T-helper 9 cell (primary cell): ENCODE data around the gene CYSTM1.

Source experiments
- DNase-seq: peaks from one replicate; pipeline ENCODE4 v3.0.0-alpha.2; 2020

CYSTM1 gene

DNA sequence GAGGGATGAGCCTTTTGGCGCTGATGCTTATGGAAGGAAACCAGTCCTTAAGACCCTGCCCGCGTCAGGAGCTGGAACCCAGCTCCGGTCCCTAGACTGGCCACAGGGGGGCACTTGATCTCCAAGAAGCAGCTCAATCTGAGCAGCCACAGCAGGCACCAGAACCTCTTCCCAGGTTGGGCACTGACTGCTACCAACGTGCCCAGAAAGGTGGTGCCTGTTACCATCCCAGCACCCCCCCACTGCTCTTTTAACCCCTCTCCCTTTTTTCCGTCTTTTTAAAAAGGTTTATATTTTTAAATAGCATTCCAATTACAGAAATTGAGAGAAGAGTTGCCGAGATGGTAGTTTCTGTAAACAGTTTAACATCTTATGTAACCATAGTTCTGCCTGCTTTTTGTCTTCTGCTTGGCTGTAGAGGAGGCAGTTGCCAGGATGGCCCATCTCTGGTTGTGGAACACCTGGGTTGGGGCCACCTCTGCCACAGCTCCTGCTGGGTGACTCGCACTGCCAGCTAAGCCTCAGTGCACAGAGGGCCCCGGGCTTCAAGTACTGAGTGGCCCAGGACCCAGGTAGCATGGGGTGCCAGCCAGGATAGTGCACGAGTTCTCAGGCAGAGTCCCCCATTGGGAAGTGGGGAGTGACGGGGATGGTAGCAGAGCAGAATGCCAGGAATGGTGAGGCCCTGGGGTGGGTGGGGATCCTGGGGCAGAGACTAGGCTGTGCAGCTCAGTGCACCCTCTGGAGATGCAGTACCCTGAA is 65.1 kb downstream of the CYSTM1 start:
- DNase-seq: peak; percentile 29

DNA sequence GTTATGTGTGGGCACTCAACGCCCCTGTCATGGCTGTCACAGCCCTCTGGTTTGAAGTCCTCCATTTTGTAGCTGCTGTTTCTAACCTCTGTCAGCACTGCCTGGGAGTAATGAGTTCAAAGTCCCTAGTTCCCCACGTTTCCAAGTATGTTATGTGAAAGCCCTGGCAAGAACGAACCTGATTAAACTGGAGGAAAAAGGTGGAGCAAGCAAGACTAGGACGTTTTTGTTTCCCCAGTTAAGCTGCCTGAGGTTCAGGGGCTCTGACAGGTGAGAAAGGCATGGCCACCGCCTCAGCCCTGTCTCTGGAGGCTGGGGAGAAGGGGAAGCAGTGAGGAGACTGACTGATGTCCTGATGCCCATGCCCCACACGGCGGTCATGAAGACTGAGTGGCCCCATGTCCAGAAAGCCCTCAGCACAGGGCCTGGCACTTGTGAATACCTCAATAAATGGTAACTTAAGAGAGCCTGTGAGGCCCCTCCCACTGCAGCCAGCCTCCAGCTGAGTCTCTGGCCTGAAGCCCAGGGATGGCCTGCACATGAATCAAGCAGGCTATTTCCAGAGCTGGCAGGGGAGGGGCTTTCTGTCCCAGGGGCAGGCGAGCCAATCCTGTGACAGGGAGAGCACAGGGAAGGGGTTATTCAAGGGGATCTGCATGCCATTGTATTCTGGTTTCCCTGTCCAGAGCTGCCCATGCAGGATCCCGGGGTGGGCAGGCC is 66.2 kb downstream of the CYSTM1 start:
- DNase-seq: no peak

DNA sequence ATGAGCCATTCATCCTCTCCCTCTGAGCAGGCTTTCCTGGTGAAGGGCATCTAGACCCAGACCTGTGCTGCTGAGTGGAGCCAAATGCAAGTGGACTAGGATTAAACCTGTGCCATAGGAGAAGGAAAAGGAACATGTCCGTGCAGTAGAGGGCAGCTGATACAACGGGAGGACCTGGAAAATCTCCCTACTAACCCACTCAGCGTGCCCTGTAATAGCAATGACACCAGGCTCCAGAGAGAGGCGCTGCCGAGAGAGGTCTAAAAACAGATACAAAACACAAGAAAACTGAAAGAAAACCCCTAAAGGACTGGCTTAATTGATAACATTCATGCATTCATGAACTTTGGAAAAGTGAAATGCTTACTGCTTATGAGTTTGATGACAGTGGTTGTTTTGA is 67.1 kb downstream of the CYSTM1 start:
- DNase-seq: no peak

DNA sequence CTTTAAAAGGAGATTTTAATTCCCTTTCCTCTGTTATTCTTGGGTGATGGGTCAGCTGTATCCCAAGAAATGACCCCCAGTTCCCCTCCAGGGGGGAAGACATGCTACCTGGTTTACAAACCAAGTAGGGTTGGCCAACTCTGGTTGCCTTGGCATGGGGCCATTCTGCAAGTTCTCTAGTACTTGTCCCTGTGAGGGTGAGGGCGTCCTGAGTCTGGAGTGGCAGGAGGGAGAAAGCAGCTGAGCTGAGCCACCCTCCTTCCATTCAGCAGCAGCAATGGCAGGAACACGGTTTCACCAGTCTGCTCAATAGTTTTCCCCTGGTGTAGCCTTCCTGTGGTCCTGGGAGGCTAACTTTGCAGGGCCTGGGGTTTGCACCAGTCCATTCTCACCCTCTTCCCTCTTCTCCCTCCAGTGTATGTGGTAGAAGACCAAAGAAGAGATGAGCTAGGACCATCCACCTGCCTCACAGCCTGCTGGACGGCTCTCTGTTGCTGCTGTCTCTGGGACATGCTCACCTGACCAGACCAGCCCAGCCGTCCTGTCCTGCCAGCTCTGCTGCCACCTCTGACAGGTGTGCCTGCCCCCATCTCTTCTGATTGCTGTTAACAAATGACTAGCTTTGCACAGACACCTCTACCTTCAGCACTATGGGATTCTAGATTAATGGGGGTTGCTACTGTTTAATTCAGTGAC is 68.0 kb downstream of the CYSTM1 start:
- no peak for DNase-seq

DNA sequence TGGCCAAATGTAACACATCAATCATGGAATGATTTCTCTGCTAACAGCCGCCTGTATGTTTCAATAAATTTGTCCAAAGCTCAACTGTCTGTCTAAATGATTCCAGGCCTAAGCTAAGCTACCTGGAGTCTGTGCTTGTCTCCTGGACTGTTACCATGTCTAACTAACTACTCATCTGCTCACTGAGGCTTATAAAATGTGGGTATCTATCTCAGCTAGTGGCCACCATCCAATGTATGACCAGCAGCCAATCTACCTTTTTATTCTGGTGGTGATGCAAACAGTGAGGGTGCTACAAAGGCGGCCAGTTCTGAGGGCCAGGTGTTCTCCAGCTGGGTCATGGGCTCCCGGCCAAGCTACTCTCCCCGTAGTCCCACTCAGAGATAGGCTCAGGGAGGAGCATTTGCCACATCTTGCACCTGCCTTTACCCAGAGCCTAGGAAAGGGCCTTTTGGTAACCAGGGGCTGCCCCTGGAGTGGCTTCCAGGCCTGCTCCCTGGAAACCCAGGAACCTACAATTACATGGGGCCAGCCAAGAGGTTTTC is 68.8 kb downstream of the CYSTM1 start:
- no peak for DNase-seq

DNA sequence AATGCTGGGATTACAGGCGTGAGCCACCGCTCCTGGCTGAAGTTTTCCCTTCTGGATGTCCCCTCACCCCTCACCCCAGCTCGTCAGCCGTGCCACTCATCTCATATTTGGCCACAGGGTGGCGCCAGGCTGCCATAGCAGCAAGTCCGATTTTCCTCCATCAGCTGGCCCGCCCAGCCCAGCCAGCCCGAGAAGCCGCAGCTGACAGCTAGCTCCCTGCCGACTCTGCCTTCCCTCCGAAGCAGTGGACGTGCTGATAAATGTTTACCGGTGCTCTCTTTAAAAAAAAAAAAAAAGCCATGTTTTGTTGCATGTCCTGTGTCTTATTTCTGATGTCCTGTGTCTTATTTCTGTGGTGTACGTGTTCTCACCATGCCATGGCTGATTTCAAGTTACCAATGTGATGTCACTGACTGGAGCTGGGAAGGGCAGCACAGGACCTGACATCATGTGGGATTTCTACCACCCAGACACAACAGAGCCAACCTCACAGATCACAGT is 69.6 kb downstream of the CYSTM1 start:
- peak; percentile 74 for DNase-seq

DNA sequence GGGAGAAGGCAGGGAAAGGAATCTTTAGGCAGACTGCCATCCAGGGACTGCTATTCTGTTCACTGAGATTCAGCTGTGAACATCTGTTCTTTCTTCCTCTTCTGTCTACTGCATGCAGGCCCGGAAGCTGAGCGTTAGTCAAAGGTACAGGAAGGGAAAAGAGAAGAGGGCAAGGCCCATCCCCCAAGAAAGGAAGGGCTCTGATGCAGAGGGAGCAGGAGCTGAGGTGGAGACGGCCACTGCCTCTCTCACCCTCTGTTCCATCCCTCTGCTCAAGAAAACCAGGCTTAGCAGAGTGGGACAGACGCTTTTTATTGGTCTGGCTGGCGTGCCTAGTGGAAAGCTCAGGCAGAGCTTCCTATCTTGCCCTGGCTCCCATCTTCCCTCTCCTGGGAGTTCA is 70.4 kb downstream of the CYSTM1 start:
- no peak for DNase-seq

DNA sequence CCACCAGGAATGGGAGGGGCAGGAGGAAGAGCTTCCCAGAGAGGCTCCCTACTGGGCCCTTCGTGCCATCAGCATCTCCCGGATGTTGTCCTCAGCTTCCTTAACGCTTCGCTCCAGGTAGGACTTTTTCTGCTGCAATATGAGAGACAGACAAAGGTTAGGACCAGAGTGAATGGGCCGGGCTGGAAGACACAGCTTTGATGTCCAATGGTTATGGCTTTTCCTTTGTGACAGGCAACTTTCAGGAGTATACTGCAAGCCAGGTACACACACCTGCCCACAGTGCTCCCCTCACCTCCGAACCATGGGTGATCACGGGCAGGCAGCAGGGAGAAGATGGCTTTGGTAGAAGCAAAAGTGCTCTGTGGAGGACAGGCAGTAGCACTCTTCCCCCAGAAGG is 70.9 kb downstream of the CYSTM1 start:
- DNase-seq: no peak

DNA sequence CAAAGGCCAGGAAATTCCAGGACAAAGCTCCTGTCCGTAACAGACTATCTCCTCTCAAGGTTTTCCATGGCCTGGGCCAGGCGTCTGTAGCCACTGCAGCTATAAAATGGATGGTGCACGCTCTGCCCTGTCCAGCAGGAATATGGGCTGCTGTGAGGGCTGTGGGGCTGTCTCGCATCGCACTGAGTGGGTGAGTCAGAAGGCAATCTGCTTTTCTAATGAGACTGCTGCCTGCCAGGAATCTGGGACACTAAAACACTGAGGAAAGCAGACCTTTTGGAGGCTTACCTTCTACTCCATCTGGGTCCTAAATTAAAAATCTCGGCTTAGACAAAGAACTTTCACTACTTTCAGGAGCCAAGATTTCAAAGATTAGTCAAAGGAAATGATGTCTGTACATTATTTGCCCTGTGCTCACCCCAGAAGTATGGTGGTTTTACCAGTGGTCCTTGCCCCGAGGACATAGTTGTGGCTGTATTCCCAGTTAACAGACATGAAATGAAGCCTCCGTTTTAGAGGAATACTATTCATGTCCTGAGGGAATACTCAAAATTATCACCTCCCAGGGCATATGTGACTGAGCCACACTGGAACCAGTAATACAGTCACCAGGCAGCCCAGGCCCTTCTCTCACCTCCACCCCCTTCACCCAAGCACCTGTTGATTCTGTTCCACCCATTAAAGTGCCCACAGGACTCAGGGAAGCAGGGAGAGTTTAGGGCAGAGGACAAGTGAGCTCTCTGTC is 71.6 kb downstream of the CYSTM1 start:
- DNase-seq: no peak

- no peak for DNase-seq
These were observed 73.4 kb downstream of the CYSTM1 start for GRCh38 chr5:140248414-140248813.

- DNase-seq: no peak
These were observed 74.5 kb downstream of the CYSTM1 start for GRCh38 chr5:140249536-140249935.

- no peak for DNase-seq
These were observed 75.4 kb downstream of the CYSTM1 start for GRCh38 chr5:140250386-140250785.

GRCh38 chr5:140251527-140251973 is 76.6 kb downstream of the CYSTM1 start:
- peak; percentile 34 for DNase-seq

DNA sequence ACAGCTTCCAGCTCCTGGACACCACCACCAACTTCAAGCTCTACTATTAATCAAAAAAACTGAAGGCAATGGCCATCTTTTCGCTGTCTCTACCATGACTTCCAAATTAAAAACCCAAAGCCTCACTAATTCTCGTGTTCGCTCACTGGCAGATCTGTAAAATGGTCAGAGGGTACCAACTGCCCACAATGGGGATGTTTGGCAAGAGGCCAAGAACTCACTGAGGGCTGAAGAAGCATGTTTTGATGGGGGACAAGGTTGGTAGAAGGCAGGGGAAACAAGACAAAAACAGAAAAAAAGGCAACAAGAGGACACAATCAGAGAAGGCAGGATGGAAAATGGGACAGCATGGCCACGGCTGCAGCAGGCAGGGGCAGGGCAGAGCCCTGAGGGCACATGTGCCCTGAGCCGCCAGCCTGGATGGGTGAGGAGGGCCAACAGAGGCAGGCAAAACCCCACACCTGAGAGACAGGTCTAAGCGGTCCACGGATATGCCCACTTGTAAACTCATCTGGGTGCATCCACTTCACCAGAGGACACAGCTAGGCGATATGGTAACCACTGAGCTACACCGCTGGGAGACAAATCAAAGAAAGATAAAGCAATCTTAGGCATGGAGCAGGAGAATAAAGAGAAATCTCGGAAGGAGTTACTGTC is 77.6 kb downstream of the CYSTM1 start:
- no peak for DNase-seq

- DNase-seq: no peak
These were observed 79.0 kb downstream of the CYSTM1 start for GRCh38 chr5:140253985-140254384.

DNA sequence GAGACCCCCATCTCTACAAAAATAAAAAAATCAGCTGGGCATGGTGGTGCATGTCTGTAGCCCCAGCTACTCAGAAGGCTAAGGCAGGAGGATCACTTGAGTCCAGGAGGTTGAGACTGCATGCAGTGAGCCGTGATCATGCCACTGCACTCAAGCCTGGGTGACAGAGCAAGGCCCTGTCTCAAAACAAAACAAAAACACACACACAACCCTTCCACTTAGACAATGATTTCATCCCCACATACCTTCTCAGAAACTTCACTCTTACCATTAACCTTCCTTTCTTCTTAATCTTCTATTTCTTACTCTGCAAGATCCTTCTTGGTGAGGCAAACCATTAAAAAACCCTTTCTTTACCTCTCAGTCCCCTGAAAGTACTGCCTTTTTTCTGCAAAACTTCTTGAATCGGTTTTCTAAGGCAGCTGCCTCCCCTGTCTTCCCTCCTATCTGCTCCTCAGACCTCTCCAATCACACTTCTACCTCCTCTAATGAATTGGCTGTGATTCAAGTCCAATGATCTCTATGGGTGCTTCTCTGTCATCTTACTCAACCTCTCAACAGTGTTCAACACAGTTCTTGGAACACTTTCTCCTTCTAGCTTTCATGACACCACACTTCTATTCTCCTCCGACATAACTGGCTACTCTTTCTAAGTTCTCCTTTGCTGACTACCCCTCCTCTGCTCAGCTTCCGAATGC is 80.6 kb downstream of the CYSTM1 start:
- DNase-seq: no peak

DNA sequence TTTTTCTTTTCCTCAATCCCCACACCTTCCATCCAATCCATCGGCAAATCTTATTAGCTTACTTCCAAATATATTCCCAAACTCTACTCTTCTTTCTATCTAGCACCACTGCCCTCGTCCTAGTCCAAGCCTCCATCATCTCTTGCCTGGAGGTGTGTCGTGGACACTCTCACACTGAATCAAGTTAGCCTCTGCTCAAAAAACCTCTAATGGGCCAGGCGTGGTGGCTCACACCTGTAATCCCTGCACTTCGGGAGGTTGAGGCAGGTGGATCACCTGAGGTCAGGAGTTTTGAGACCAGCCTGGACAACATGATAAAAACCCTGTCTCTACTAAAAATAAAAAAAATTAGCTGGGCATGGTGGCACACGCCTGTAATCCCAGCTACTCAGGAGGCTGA is 81.7 kb downstream of the CYSTM1 start:
- DNase-seq: no peak

DNA sequence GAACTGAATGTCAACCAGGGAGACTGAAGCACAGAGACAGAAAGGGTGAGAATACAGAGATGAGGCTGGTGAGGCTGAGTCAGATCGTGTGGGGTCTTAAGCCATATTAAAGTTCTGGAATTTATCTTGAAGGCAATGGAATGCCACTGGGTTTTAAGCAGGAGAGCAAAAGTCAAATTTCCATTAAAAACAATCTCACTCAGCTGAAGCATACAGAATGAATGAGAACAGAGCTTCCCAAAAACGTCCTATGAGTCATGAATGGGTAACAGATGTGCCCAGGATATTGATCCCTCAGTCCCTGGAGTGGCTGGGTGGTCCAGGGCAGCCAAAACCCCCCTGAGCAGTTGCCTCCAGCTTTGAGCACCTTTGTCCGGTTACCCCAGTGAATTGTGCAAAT is 83.0 kb downstream of the CYSTM1 start:
- DNase-seq: no peak

- DNase-seq: no peak
These were observed 83.9 kb downstream of the CYSTM1 start for GRCh38 chr5:140258873-140259272.

GRCh38 chr5:140259500-140259899 is 84.5 kb downstream of the CYSTM1 start:
- no peak for DNase-seq

GRCh38 chr5:140260089-140260656 is 85.2 kb downstream of the CYSTM1 start:
- no peak for DNase-seq
